Endothelial cell of umbilical vein (primary cell): Measurements from ENCODE around the gene ARHGEF37.

ENCODE experiments used
- EZH2 ChIP-seq: IDR thresholded peaks from 2 replicates; pipeline ENCODE4 v1.6.1; 2012; ENCODE audit warnings: borderline replicate concordance, low read depth, mild to moderate bottlenecking, moderate library complexity, low read length, inconsistent platforms; ENCODE audit not compliant: severe bottlenecking
- JUN ChIP-seq: IDR thresholded peaks from 2 replicates; pipeline ENCODE4 v1.6.1; 2011; ENCODE audit warnings: borderline replicate concordance, low read depth; ENCODE audit not compliant: insufficient read length, insufficient read depth
- MAX ChIP-seq: IDR thresholded peaks from 2 replicates; pipeline ENCODE4 v1.6.1; 2011; ENCODE audit not compliant: insufficient read depth, insufficient read length
- MYC ChIP-seq: IDR thresholded peaks from one replicate; pipeline ENCODE4 v1.6.1; 2011; ENCODE audit warnings: mild to moderate bottlenecking, low read depth, low read length
- POLR2A ChIP-seq: IDR thresholded peaks from 2 replicates; pipeline ENCODE4 v1.6.1; 2012; ENCODE audit warnings: low read depth, mild to moderate bottlenecking, control low read depth, low read length
- POLR2AphosphoS5 ChIP-seq: IDR thresholded peaks from 2 replicates; pipeline ENCODE4 v1.6.1; 2012; ENCODE audit warnings: low read depth, mild to moderate bottlenecking, control low read depth, low read length, moderate library complexity; ENCODE audit not compliant: insufficient read depth
- TF ChIP-seq, protein P1 (sequence below), 2 donors: IDR thresholded peaks; 1 replicate in 1 of 2; 2 replicates in 1 of 2; pipeline ENCODE4 v1.5.1; 2011; ENCODE audit warnings: low read length in 2 of 2, mild to moderate bottlenecking in 2 of 2, moderate library complexity in 2 of 2, control low read depth in 1 of 2, inconsistent platforms in 1 of 2, low read depth in 1 of 2; ENCODE audit not compliant: insufficient read depth in 1 of 2; ENCODE audit errors: extremely low read depth in 1 of 2

DNA sequence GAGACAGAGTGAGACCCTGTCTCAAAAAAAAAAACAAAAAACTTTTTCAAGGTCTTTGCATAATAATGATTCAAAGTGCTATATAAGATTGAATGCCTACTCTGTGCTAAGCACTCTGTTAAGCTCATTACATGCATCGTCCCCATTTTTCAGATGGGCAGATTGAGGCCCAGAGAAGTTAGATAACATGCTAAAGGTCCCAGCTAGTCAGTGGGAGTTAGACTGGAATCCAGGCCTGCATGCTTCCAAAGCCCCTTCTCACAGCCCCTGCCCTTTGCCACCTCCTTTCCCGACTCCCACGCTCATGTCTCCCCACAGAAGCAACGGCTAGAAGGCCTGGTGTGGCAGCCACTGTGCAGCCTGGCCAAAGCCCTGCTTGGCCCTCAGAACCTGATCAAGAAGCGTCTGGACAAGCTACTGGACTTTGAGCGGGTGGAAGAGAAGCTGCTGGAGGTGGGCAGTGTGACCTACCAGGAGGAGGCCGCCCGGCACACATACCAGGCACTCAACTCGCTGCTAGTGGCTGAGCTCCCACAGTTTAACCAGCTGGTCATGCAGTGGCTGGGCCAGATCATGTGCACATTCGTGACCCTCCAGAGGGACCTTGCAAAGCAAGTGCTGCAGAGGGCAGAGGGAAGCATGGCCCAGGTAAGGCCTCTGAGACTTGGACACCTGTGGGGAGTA is 40.3 kb downstream of the ARHGEF37 start:
- TF ChIP-seq JUN (no peak), POLR2A (no peak), MYC (no peak), EZH2 (no peak), POLR2AphosphoS5 (no peak), MAX (no peak)
- TF ChIP-seq, protein P1, sequence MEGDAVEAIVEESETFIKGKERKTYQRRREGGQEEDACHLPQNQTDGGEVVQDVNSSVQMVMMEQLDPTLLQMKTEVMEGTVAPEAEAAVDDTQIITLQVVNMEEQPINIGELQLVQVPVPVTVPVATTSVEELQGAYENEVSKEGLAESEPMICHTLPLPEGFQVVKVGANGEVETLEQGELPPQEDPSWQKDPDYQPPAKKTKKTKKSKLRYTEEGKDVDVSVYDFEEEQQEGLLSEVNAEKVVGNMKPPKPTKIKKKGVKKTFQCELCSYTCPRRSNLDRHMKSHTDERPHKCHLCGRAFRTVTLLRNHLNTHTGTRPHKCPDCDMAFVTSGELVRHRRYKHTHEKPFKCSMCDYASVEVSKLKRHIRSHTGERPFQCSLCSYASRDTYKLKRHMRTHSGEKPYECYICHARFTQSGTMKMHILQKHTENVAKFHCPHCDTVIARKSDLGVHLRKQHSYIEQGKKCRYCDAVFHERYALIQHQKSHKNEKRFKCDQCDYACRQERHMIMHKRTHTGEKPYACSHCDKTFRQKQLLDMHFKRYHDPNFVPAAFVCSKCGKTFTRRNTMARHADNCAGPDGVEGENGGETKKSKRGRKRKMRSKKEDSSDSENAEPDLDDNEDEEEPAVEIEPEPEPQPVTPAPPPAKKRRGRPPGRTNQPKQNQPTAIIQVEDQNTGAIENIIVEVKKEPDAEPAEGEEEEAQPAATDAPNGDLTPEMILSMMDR (IDR thresholded peaks at IDR 0.05; ENCODE audit: extremely low read depth in 1 of 2, insufficient read depth in 1 of 2, low read depth in 1 of 2, low read length in 2 of 2), result no peak
